ENCODE measurements around the gene GP1BA.

GP1BA gene

GRCh38 chr17:4932756-4933155 is 679 bp downstream of the GP1BA start:
- in situ Hi-C loops (cut with MboI; ENCODE audit: low sequenced_read_pairs, unreplicated experiment) = no loop called here
- TF ChIP-seq CTCF (IDR thresholded peaks at IDR 0.05; ENCODE audit: borderline replicate concordance, control extremely low read depth, extremely low read depth, insufficient read depth, missing control alignments) = no peak
- DNase-seq (ENCODE audit: low spot score) = no peak

- TF ChIP-seq CTCF (IDR thresholded peaks at IDR 0.05; ENCODE audit: borderline replicate concordance, control extremely low read depth, extremely low read depth, insufficient read depth, missing control alignments) = no peak
- DNase-seq (ENCODE audit: low spot score) = no peak
- in situ Hi-C loops (cut with MboI; ENCODE audit: low sequenced_read_pairs, unreplicated experiment) = no loop called here
Measured at GRCh38 chr17:4933646-4934045, 1.6 kb downstream of the GP1BA start.

GRCh38 chr17:4934173-4934979 is 2.3 kb downstream of the GP1BA start:
- in situ Hi-C loops (cut with MboI; ENCODE audit: low sequenced_read_pairs, unreplicated experiment) = no loop called here
- DNase-seq (ENCODE audit: low spot score) = peak; percentile 58

GRCh38 chr17:4935650-4936049 is 3.6 kb downstream of the GP1BA start:
- in situ Hi-C loops (cut with MboI; ENCODE audit: low sequenced_read_pairs, unreplicated experiment) = no loop called here
- no peak for DNase-seq (ENCODE audit: low spot score)
- TF ChIP-seq CTCF (IDR thresholded peaks at IDR 0.05; ENCODE audit: borderline replicate concordance, control extremely low read depth, extremely low read depth, insufficient read depth, missing control alignments) = no peak

More at GRCh38 chr17:4934173-4934979, 2.3 kb downstream of the GP1BA start:
- TF ChIP-seq CTCF (IDR thresholded peaks at IDR 0.05; ENCODE audit: borderline replicate concordance, control extremely low read depth, extremely low read depth, insufficient read depth, missing control alignments) = peak; percentile 29

- in situ Hi-C loops (cut with MboI; ENCODE audit: low sequenced_read_pairs, unreplicated experiment) = no loop called here
- no peak for DNase-seq (ENCODE audit: low spot score)
- no peak for TF ChIP-seq CTCF (IDR thresholded peaks at IDR 0.05; ENCODE audit: borderline replicate concordance, control extremely low read depth, extremely low read depth, insufficient read depth, missing control alignments)
Measured at GRCh38 chr17:4936436-4936835, 4.4 kb downstream of the GP1BA start.

GRCh38 chr17:4937553-4937952 is 5.5 kb downstream of the GP1BA start:
- TF ChIP-seq CTCF (IDR thresholded peaks at IDR 0.05; ENCODE audit: borderline replicate concordance, control extremely low read depth, extremely low read depth, insufficient read depth, missing control alignments) = no peak
- DNase-seq (ENCODE audit: low spot score) = no peak
- in situ Hi-C loops (cut with MboI; ENCODE audit: low sequenced_read_pairs, unreplicated experiment) = no loop called here

Data from GM13976 (cell line).